ENCODE data around the gene PTTG1IP. TPM values are rescaled to one million over a fixed set of nuclear protein-coding genes. Genes with fewer than 3 reads are reported as not detected.

Gene PTTG1IP
- total and polyA plus RNA-seq, 2 donors (not counting 1 experiment from before 2014, with no cell fraction given), result 229 to 240 TPM

DNA sequence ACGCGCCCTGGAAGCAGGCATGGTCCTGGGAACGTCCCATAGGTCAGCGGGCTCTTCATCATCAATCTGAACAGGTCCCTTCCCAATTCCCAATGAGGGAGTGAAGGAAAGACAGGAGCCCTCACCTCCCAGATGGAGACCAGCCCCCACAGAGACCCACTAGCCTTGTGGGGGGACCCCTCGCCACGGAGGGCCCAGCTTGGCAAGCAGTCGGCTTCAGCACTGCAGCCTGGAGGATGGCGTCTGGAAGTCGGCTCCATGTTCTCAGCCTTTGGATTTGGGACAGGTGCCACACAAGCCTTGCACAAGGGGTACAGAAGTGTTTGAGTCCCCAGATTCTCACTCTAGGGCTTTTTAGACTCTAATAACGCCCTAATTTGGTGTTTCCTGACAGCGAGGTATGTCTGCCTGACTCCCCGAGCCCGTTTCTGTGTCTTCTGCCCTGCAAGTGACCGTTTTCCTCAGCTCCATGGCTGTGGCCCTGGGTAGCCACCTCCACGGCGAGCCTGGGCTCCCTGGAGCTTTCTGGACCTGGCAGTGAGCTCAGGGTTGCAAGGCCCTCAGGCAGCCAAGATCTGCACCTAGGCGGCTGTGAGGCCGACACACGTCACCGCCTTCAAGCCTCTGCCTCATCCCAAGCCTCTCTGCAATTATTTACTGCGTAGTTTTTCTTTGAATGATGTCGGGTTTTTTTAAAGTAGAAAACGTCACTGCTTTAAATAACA, 30.6 kb downstream of the PTTG1IP start:
- H3K36me3 ChIP-seq (ENCODE audit: control insufficient read depth, insufficient read depth, low read length), result no peaks in the 10 kb centered on the region
- H3K9me3 ChIP-seq (ENCODE audit: control insufficient read depth, insufficient read depth, low read depth, low read length), result no peaks in the 10 kb centered on the region
- no peak overlapping the region for H2AFZ ChIP-seq (ENCODE audit: low read length)
- no peak overlapping the region for H3K4me2 ChIP-seq (ENCODE audit: extremely low read depth, insufficient read depth, low read length)
- H3K79me2 ChIP-seq (ENCODE audit: control insufficient read depth, insufficient read depth, low read length), result no peaks in the 10 kb centered on the region
- peaks cover 3% of the 10 kb centered on the region for H3K27me3 ChIP-seq (ENCODE audit: control insufficient read depth, insufficient read depth, low read length)
- H3K9ac ChIP-seq (ENCODE audit: insufficient read depth, low read length), result no peak overlapping the region
- no peak for DNase-seq (ENCODE audit: low read depth in 2 of 2)
- peaks cover 13% of the 10 kb centered on the region for H3K4me1 ChIP-seq (ENCODE audit: control insufficient read depth, extremely low read depth, insufficient read depth, low read length)
- H3K4me3 ChIP-seq (replicated peaks in 1 of 4; ENCODE audit: control extremely low read depth in 1 of 4, insufficient read depth in 1 of 4, low read depth in 3 of 4, low read length in 4 of 4), result no peak overlapping the region
- TF ChIP-seq EZH2 (IDR thresholded peaks at IDR 0.05; ENCODE audit: low read length, missing control alignments), result no peak
- TF ChIP-seq, protein P1, sequence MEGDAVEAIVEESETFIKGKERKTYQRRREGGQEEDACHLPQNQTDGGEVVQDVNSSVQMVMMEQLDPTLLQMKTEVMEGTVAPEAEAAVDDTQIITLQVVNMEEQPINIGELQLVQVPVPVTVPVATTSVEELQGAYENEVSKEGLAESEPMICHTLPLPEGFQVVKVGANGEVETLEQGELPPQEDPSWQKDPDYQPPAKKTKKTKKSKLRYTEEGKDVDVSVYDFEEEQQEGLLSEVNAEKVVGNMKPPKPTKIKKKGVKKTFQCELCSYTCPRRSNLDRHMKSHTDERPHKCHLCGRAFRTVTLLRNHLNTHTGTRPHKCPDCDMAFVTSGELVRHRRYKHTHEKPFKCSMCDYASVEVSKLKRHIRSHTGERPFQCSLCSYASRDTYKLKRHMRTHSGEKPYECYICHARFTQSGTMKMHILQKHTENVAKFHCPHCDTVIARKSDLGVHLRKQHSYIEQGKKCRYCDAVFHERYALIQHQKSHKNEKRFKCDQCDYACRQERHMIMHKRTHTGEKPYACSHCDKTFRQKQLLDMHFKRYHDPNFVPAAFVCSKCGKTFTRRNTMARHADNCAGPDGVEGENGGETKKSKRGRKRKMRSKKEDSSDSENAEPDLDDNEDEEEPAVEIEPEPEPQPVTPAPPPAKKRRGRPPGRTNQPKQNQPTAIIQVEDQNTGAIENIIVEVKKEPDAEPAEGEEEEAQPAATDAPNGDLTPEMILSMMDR (conservative IDR thresholded peaks at IDR 0.05 in 1 of 2, IDR thresholded peaks at IDR 0.05 in 1 of 2; ENCODE audit: low read depth in 1 of 2, low read length in 2 of 2), result no peak
- no peak overlapping the region for H3K27ac ChIP-seq (ENCODE audit: insufficient read depth, low read length)
- no peaks in the 10 kb centered on the region for H4K20me1 ChIP-seq (ENCODE audit: control insufficient read depth, extremely low read depth, insufficient read depth, low read length)

DNA sequence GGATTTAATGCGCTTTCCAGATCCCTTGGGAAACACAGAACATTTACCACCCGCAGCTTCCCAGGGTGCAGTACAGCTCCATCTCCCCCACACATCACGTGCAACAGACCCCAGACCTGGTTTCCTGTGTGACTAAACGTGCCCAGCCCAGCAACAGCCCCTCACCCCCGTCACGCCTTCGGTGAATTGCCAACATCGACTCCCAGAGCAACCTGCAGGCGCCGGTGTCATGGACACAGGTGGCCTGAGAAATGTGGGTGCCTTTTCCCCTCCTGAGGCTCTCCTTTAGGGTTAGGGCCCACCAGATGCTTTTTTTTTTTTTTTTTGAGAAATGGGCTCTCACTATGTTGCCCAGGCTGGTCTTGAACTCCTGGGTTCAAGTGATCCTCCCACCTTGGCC, 31.4 kb downstream of the PTTG1IP start:
- Histone ChIP-seq H3K4me2 (ENCODE audit: extremely low read depth, insufficient read depth, low read length) (no peak overlapping the region), H3K27ac (ENCODE audit: insufficient read depth, low read length) (no peak overlapping the region), H4K20me1 (ENCODE audit: control insufficient read depth, extremely low read depth, insufficient read depth, low read length) (no peaks in the 10 kb centered on the region), H3K4me1 (ENCODE audit: control insufficient read depth, extremely low read depth, insufficient read depth, low read length) (peaks cover 13% of the 10 kb centered on the region), H3K36me3 (ENCODE audit: control insufficient read depth, insufficient read depth, low read length) (no peaks in the 10 kb centered on the region), H3K9me3 (ENCODE audit: control insufficient read depth, insufficient read depth, low read depth, low read length) (no peaks in the 10 kb centered on the region), H3K79me2 (ENCODE audit: control insufficient read depth, insufficient read depth, low read length) (no peaks in the 10 kb centered on the region), H3K4me3 (replicated peaks in 1 of 4; ENCODE audit: control extremely low read depth in 1 of 4, insufficient read depth in 1 of 4, low read depth in 3 of 4, low read length in 4 of 4) (no peak overlapping the region), H3K9ac (ENCODE audit: insufficient read depth, low read length) (no peak overlapping the region), H3K27me3 (ENCODE audit: control insufficient read depth, insufficient read depth, low read length) (peaks cover 3% of the 10 kb centered on the region), H2AFZ (ENCODE audit: low read length) (no peak overlapping the region)
- TF ChIP-seq EZH2 (IDR thresholded peaks at IDR 0.05; ENCODE audit: low read length, missing control alignments), result no peak
- TF ChIP-seq, protein P1 (conservative IDR thresholded peaks at IDR 0.05 in 1 of 2, IDR thresholded peaks at IDR 0.05 in 1 of 2; ENCODE audit: low read depth in 1 of 2, low read length in 2 of 2), result no peak
- DNase-seq (ENCODE audit: low read depth in 2 of 2), result no peak

DNA sequence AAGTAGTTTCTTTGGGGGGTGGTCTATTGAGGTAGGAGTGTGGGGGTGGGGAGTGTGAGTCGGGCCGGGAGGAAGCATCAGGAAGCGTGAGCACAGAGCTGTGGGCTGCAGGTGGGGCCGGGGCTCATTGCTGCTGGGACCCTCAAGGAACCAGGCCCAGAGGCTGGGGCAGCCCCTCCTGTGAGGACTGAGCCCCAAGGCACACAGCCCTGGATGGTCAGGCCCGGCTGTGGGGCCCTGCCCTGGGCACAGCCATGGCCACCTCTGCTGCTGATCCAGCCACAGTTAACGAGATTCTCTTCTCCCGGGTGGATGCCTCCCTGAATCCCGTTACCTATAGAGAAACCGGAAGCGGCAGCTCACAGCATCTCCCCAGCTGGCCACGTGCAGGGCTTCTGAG, 32.7 kb downstream of the PTTG1IP start:
- H3K4me2 ChIP-seq (ENCODE audit: extremely low read depth, insufficient read depth, low read length), result no peak overlapping the region
- H3K9ac ChIP-seq (ENCODE audit: insufficient read depth, low read length), result no peak overlapping the region
- H3K27me3 ChIP-seq (ENCODE audit: control insufficient read depth, insufficient read depth, low read length), result peaks cover 3% of the 10 kb centered on the region
- no peak for TF ChIP-seq EZH2 (IDR thresholded peaks at IDR 0.05; ENCODE audit: low read length, missing control alignments)
- TF ChIP-seq, protein P1 (conservative IDR thresholded peaks at IDR 0.05 in 1 of 2, IDR thresholded peaks at IDR 0.05 in 1 of 2; ENCODE audit: low read depth in 1 of 2, low read length in 2 of 2), result no peak
- H3K4me1 ChIP-seq (ENCODE audit: control insufficient read depth, extremely low read depth, insufficient read depth, low read length), result peaks cover 2% of the 10 kb centered on the region
- no peak for DNase-seq (ENCODE audit: low read depth in 2 of 2)
- no peaks in the 10 kb centered on the region for H3K9me3 ChIP-seq (ENCODE audit: control insufficient read depth, insufficient read depth, low read depth, low read length)
- no peak overlapping the region for H2AFZ ChIP-seq (ENCODE audit: low read length)
- H3K4me3 ChIP-seq (replicated peaks in 1 of 4; ENCODE audit: control extremely low read depth in 1 of 4, insufficient read depth in 1 of 4, low read depth in 3 of 4, low read length in 4 of 4), result no peak overlapping the region
- no peak overlapping the region for H3K27ac ChIP-seq (ENCODE audit: insufficient read depth, low read length)
- H3K79me2 ChIP-seq (ENCODE audit: control insufficient read depth, insufficient read depth, low read length), result no peaks in the 10 kb centered on the region
- no peaks in the 10 kb centered on the region for H4K20me1 ChIP-seq (ENCODE audit: control insufficient read depth, extremely low read depth, insufficient read depth, low read length)
- H3K36me3 ChIP-seq (ENCODE audit: control insufficient read depth, insufficient read depth, low read length), result no peaks in the 10 kb centered on the region
